H9 (cell line): ENCODE data around the gene INSM1. TPM values are rescaled to one million over a fixed set of nuclear protein-coding genes. Genes with fewer than 3 reads are reported as not detected.

Source experiments
- DNase-seq: peaks from one replicate; pipeline ENCODE4 v3.0.0-alpha.2; 2017
- H2AFZ ChIP-seq: one replicate; pipeline ENCODE4 v1.6.1; 2013; ENCODE audit warnings: mild to moderate bottlenecking, low read length, control low read depth, moderate library complexity
- H2AK5ac ChIP-seq: 2 replicates; pipeline ENCODE4 v1.6.1; 2013; ENCODE audit warnings: low read length, control low read depth, mixed read lengths; ENCODE audit not compliant: insufficient read length
- H2BK120ac ChIP-seq: one replicate; pipeline ENCODE4 v1.6.1; 2013; ENCODE audit warnings: low read depth, mild to moderate bottlenecking, low read length, control low read depth, inconsistent platforms; ENCODE audit not compliant: poor library complexity, severe bottlenecking
- H2BK12ac ChIP-seq: 2 replicates; pipeline ENCODE4 v1.6.1; 2013; ENCODE audit warnings: low read length, control low read depth, mixed read lengths, low read depth; ENCODE audit not compliant: insufficient read length
- H2BK15ac ChIP-seq: 2 replicates; pipeline ENCODE4 v1.6.1; 2013; ENCODE audit warnings: low read depth, low read length, control low read depth
- H2BK20ac ChIP-seq: one replicate; pipeline ENCODE4 v1.6.1; 2013; ENCODE audit warnings: low read depth, mild to moderate bottlenecking, low read length, control low read depth, inconsistent platforms; ENCODE audit not compliant: poor library complexity, severe bottlenecking
- H2BK5ac ChIP-seq: 2 replicates; pipeline ENCODE4 v1.6.1; 2013; ENCODE audit warnings: low read length, control low read depth, mixed read lengths; ENCODE audit not compliant: insufficient read length
- H3K14ac ChIP-seq: 2 replicates; pipeline ENCODE4 v1.6.1; 2013; ENCODE audit warnings: low read length, control low read depth; ENCODE audit not compliant: insufficient read depth
- H3K18ac ChIP-seq: 2 replicates; pipeline ENCODE4 v1.6.1; 2013; ENCODE audit warnings: low read depth, mild to moderate bottlenecking, mixed read lengths, low read length, control low read depth; ENCODE audit not compliant: insufficient read length
- H3K23ac ChIP-seq: 2 replicates; pipeline ENCODE4 v1.6.1; 2013; ENCODE audit warnings: low read length, control low read depth, mixed read lengths, low read depth; ENCODE audit not compliant: insufficient read length
- H3K23me2 ChIP-seq: 2 replicates; pipeline ENCODE4 v1.6.1; 2013; ENCODE audit warnings: low read depth, mild to moderate bottlenecking, mixed read lengths, low read length, control low read depth; ENCODE audit not compliant: insufficient read length, poor library complexity, severe bottlenecking
- H3K27ac ChIP-seq: 2 replicates; pipeline ENCODE4 v1.5.1; 2013; ENCODE audit warnings: low read length, control low read depth, mixed read lengths, low read depth; ENCODE audit not compliant: insufficient read length
- H3K27me3 ChIP-seq: 2 replicates; pipeline ENCODE4 v1.6.1; 2013; ENCODE audit warnings: low read length, control low read depth, inconsistent platforms; ENCODE audit not compliant: insufficient read depth
- H3K4ac ChIP-seq: 2 replicates; pipeline ENCODE4 v1.6.1; 2013; ENCODE audit warnings: low read depth, mild to moderate bottlenecking, control low read depth, inconsistent platforms, low read length, moderate library complexity
- H3K4me1 ChIP-seq: 2 replicates; pipeline ENCODE4 v1.6.1; 2013; ENCODE audit warnings: low read length, control low read depth, inconsistent platforms; ENCODE audit not compliant: insufficient read depth
- H3K4me2 ChIP-seq: 2 replicates; pipeline ENCODE4 v1.6.1; 2013; ENCODE audit warnings: low read length, control low read depth, mixed read lengths; ENCODE audit not compliant: insufficient read length, insufficient read depth
- H3K56ac ChIP-seq: 2 replicates; pipeline ENCODE4 v1.6.1; 2013; ENCODE audit warnings: low read depth, mild to moderate bottlenecking, mixed read lengths, low read length, control low read depth; ENCODE audit not compliant: insufficient read length
- H3K79me1 ChIP-seq: 2 replicates; pipeline ENCODE4 v1.6.1; 2013; ENCODE audit warnings: low read depth, mild to moderate bottlenecking, moderate library complexity, low read length, control low read depth, inconsistent platforms; ENCODE audit not compliant: insufficient read depth, poor library complexity, severe bottlenecking
- H3K79me2 ChIP-seq: 2 replicates; pipeline ENCODE4 v1.6.1; 2013; ENCODE audit warnings: low read length, control low read depth, inconsistent platforms; ENCODE audit not compliant: insufficient read depth
- H3K9ac ChIP-seq: 2 replicates; pipeline ENCODE4 v1.6.1; 2013; ENCODE audit warnings: low read length, control low read depth, mixed read lengths; ENCODE audit not compliant: insufficient read length; ENCODE audit errors: extremely low read depth
- H3K9me3 ChIP-seq: one replicate; pipeline ENCODE4 v1.6.1; 2013; ENCODE audit warnings: low read depth, low read length, inconsistent platforms; ENCODE audit not compliant: control insufficient read depth
- H3T11ph ChIP-seq: one replicate; pipeline ENCODE4 v1.6.1; 2013; ENCODE audit warnings: mild to moderate bottlenecking, low read length, control low read depth, inconsistent platforms
- H4K20me1 ChIP-seq: one replicate; pipeline ENCODE4 v1.6.1; 2013; ENCODE audit not compliant: control insufficient read depth, insufficient read length, insufficient read depth
- H4K5ac ChIP-seq: 2 replicates; pipeline ENCODE4 v1.6.1; 2013; ENCODE audit warnings: low read depth, mild to moderate bottlenecking, mixed read lengths, low read length, control low read depth; ENCODE audit not compliant: insufficient read length
- H4K8ac ChIP-seq: replicated peaks from 2 replicates; pipeline ENCODE4 v1.6.1; 2013; ENCODE audit warnings: low read length, control low read depth, mixed read lengths, low read depth; ENCODE audit not compliant: insufficient read length
- H4K91ac ChIP-seq: 2 replicates; pipeline ENCODE4 v1.6.1; 2013; ENCODE audit warnings: low read depth, mild to moderate bottlenecking, moderate library complexity, mixed read lengths, low read length, control low read depth; ENCODE audit not compliant: insufficient read length
- H3K27ac Mint-ChIP-seq, 3 experiments: 2 replicates in 2 of 3; 3 replicates in 1 of 3; pipeline ENCODE4 v1.8.0; 2020 to 2021; ENCODE audit warnings: mixed read lengths in 3 of 3, mild to moderate bottlenecking in 1 of 3, moderate library complexity in 1 of 3
- H3K27me3 Mint-ChIP-seq: 2 replicates; pipeline ENCODE4 v1.8.0; 2021; ENCODE audit warnings: low read depth, mild to moderate bottlenecking, moderate library complexity, mixed read lengths
- H3K36me3 Mint-ChIP-seq, 3 experiments: 2 replicates in 2 of 3; 3 replicates in 1 of 3; pipeline ENCODE4 v1.8.0; 2020 to 2021; ENCODE audit warnings: low read depth in 3 of 3, mixed read lengths in 3 of 3; ENCODE audit not compliant: insufficient read depth in 1 of 3
- H3K4me1 Mint-ChIP-seq, 2 experiments: 2 replicates each; pipeline ENCODE4 v1.8.0; 2020; ENCODE audit warnings: mixed read lengths in 2 of 2
- H3K4me3 Mint-ChIP-seq, 2 experiments: 2 replicates in 1 of 2; 3 replicates in 1 of 2; pipeline ENCODE4 v1.8.0; 2020 to 2021; ENCODE audit warnings: mild to moderate bottlenecking in 2 of 2, mixed read lengths in 2 of 2, moderate library complexity in 1 of 2
- H3K9me3 Mint-ChIP-seq, 2 experiments: 2 replicates in 1 of 2; 3 replicates in 1 of 2; pipeline ENCODE4 v1.8.0; 2020; ENCODE audit warnings: mild to moderate bottlenecking in 2 of 2, mixed read lengths in 2 of 2, moderate library complexity in 1 of 2
- CTCF ChIP-seq: fragments of 200-600 bp; sonication (generic); conservative IDR thresholded peaks from 3 replicates; pipeline ENCODE4 v1.8.0; 2021; ENCODE audit warnings: antibody characterized with exemption, mild to moderate bottlenecking
- WGBS: extraction: QIAGEN DNeasy Blood & Tissue Kit; methylation state at CpG from one replicate; pipeline ENCODE4 v1.1.7; 2013; ENCODE audit warnings: missing lambda C conversion rate, low lambda C conversion rate, mixed read lengths; ENCODE audit not compliant: insufficient read length; ENCODE audit errors: extremely low coverage; 5-methylcytosine and 5-hydroxymethylcytosine counted together
- total RNA-seq: library from RNA; stranded (reverse); gene quantifications from 2 replicates; pipeline ENCODE4 v1.2.1, GENCODE V29; 2021

The INSM1 gene
- total RNA-seq, 1 experiment from 2014 or later: 0.83 TPM

GRCh38 chr20:20395087-20395486, 27.2 kb downstream of the INSM1 start:
- Mint-ChIP-seq H3K27ac (no peak overlapping the region), H3K9me3 (no peaks in the 10 kb centered on the region), H3K4me1 (peaks cover 13 to 22% of the 10 kb centered on the region in 2 experiments), H3K36me3 (peaks cover 0 to 9% (median 0%) of the 10 kb centered on the region in 3 experiments; a peak in 2 of 7 replicates), H3K4me3 (no peak overlapping the region), H3K27me3 (peaks cover 2% of the 10 kb centered on the region)
- Histone ChIP-seq H2BK20ac (no peak overlapping the region), H2AFZ (no peak overlapping the region), H4K20me1 (no peaks in the 10 kb centered on the region), H3K27me3 (no peaks in the 10 kb centered on the region), H3K56ac (no peak overlapping the region), H2BK15ac (no peak overlapping the region), H4K5ac (no peak overlapping the region), H4K8ac (no peak overlapping the region), H3K14ac (no peak overlapping the region; the same call in 1 of the 2 replicates), H3K9ac (no peak overlapping the region), H3K23me2 (no peaks in the 10 kb centered on the region), H3K9me3 (no peaks in the 10 kb centered on the region), H2BK120ac (no peak overlapping the region), H2BK5ac (no peak overlapping the region), H3K18ac (no peak overlapping the region), H3K4me2 (no peak overlapping the region), H3K79me2 (no peaks in the 10 kb centered on the region), H3K79me1 (no peaks in the 10 kb centered on the region), H3K27ac (no peak overlapping the region), H3K4me1 (no peaks in the 10 kb centered on the region), H2BK12ac (no peak overlapping the region), H2AK5ac (no peak overlapping the region), H3T11ph (no peak overlapping the region), H3K4ac (no peak overlapping the region), H4K91ac (no peak overlapping the region), H3K23ac (no peak overlapping the region)
- TF ChIP-seq CTCF: no peak
- no peak for DNase-seq
- WGBS: no CpG with 5 or more reads among the region's 12 CpGs
